ENCODE measurements around the gene ARHGAP6.

ARHGAP6 gene

DNA sequence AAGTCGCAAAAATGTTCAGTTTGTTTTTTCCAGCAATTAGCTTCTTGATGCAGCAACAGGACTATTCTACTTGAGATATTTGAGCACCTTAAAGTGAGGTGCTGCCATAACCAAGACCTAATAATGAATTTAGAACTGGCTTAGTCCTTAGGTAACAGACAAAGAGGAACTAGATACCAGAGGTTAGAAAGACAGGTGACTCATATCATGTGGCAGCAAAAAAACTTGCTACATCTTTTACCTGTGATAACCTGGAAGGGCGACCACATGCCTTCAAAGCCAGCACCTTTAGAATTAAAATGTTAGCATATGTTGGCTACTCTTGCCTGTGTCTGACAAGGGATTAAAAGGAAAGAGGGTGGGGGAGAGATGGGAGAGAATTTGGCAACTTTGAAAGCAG lies 90.4 kb downstream of the ARHGAP6 start (continued):
- TF ChIP-seq, protein P1, sequence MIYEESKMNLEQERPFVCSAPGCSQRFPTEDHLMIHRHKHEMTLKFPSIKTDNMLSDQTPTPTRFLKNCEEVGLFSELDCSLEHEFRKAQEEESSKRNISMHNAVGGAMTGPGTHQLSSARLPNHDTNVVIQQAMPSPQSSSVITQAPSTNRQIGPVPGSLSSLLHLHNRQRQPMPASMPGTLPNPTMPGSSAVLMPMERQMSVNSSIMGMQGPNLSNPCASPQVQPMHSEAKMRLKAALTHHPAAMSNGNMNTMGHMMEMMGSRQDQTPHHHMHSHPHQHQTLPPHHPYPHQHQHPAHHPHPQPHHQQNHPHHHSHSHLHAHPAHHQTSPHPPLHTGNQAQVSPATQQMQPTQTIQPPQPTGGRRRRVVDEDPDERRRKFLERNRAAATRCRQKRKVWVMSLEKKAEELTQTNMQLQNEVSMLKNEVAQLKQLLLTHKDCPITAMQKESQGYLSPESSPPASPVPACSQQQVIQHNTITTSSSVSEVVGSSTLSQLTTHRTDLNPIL (CRISPR knock-in tag; IDR thresholded peaks at IDR 0.05; ENCODE audit: low read depth) = no peak
- TF ChIP-seq TOX (CRISPR knock-in tag; IDR thresholded peaks at IDR 0.05; ENCODE audit: borderline replicate concordance) (no peak), ZNF8 (CRISPR knock-in tag; IDR thresholded peaks at IDR 0.05) (no peak)

DNA sequence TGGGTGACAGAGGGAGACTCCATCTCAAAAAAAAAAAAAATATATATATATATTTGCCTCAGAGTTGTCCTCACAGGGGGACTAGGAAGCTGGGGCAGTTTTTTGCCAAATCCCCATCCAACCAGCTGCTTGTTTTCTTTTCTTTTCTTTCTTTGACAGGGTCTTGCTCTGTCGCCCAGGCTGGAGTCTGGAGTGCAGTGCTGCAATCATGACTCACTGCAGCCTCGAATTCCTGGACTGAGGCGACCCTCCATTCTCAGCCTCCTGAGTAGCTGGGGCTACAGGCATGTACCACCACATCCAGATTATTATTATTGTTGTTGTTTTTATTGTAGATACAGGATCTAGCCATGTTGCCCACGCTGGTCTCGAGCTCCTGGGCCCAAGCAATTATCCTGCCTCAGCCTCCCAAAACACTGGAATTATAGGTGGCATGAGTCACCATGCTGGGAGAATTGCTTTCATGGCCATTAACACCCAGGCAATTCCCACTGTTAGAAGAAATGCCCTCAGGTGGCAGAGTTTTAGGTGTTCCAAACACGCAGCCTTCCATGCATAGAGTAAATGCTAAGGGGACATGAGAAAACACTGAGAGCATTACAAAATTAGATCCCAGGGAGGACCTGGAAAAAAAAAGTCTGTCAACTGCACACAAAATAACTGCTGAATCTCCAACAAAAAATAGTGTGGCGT lies 98.0 kb downstream of the ARHGAP6 start:
- ATAC-seq = no peak
- no peak for TF ChIP-seq CSDC2 (CRISPR knock-in tag; IDR thresholded peaks at IDR 0.05)
- no peak for TF ChIP-seq ZC3H10 (CRISPR knock-in tag; IDR thresholded peaks at IDR 0.05)
- TF ChIP-seq, protein P2, sequence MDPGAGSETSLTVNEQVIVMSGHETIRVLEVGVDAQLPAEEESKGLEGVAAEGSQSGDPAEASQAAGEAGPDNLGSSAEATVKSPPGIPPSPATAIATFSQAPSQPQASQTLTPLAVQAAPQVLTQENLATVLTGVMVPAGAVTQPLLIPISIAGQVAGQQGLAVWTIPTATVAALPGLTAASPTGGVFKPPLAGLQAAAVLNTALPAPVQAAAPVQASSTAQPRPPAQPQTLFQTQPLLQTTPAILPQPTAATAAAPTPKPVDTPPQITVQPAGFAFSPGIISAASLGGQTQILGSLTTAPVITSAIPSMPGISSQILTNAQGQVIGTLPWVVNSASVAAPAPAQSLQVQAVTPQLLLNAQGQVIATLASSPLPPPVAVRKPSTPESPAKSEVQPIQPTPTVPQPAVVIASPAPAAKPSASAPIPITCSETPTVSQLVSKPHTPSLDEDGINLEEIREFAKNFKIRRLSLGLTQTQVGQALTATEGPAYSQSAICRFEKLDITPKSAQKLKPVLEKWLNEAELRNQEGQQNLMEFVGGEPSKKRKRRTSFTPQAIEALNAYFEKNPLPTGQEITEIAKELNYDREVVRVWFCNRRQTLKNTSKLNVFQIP (CRISPR knock-in tag; IDR thresholded peaks at IDR 0.05; ENCODE audit: borderline replicate concordance, low read depth) = no peak
- no peak for TF ChIP-seq OSR1 (CRISPR knock-in tag; IDR thresholded peaks at IDR 0.05)
- TF ChIP-seq ZFP30 (CRISPR knock-in tag; IDR thresholded peaks at IDR 0.05) = no peak
- no peak for TF ChIP-seq ZNF70 (CRISPR knock-in tag; IDR thresholded peaks at IDR 0.05)

DNA sequence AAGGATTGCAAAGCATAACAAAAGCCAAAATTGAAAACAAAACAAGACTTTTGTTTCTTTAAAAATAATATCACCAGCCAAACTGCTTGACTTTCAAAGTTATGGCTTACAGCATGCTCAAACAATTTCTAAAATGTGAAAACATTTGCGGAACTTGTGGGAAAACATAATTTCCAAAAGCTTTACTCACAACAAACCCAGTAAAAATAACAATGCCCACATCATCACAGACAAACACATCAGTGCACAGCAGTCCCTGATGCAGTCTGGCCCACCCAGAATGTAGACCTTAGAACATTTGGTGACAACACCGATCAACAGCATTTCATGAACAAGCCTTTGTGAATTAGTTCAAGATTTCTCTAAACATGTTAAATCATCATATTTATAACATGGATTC lies 98.9 kb downstream of the ARHGAP6 start:
- TF ChIP-seq BACH2 (CRISPR knock-in tag; IDR thresholded peaks at IDR 0.05; ENCODE audit: borderline replicate concordance) = no peak
- TF ChIP-seq SNAI2 (CRISPR knock-in tag; IDR thresholded peaks at IDR 0.05) = no peak
- no peak for TF ChIP-seq ZNF70 (CRISPR knock-in tag; IDR thresholded peaks at IDR 0.05)
- no peak for ATAC-seq

DNA sequence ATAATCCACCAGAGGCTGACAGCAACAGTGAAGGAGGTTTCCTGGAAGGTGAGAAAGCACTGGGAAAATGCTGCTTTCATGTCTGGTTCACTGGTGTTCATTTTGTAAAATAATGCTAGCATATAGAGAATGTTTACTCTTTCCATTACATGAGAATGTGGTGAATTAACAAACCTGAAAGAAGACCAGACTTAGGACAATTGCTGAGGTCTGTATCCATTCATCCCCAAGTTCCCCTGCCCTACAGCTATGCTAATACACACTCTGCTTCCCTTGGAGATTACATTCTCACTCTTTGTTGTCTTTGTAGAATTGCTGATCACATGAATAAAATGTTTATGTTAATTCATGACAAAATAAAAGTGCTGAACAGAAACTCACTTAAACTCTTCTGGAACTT lies 99.5 kb downstream of the ARHGAP6 start:
- ATAC-seq = no peak
- TF ChIP-seq GLIS3 (CRISPR knock-in tag; IDR thresholded peaks at IDR 0.05) = no peak
- TF ChIP-seq, protein P2 (CRISPR knock-in tag; IDR thresholded peaks at IDR 0.05; ENCODE audit: borderline replicate concordance, low read depth) = no peak
- no peak for TF ChIP-seq ZNF8 (CRISPR knock-in tag; IDR thresholded peaks at IDR 0.05)
- no peak for TF ChIP-seq ISL1 (CRISPR knock-in tag; IDR thresholded peaks at IDR 0.05)

- no peak for ATAC-seq
- TF ChIP-seq, protein P2 (CRISPR knock-in tag; IDR thresholded peaks at IDR 0.05; ENCODE audit: borderline replicate concordance, low read depth) = no peak
- TF ChIP-seq ISL1 (CRISPR knock-in tag; IDR thresholded peaks at IDR 0.05) = no peak
- no peak for TF ChIP-seq ZFP30 (CRISPR knock-in tag; IDR thresholded peaks at IDR 0.05)
- TF ChIP-seq, protein P3, sequence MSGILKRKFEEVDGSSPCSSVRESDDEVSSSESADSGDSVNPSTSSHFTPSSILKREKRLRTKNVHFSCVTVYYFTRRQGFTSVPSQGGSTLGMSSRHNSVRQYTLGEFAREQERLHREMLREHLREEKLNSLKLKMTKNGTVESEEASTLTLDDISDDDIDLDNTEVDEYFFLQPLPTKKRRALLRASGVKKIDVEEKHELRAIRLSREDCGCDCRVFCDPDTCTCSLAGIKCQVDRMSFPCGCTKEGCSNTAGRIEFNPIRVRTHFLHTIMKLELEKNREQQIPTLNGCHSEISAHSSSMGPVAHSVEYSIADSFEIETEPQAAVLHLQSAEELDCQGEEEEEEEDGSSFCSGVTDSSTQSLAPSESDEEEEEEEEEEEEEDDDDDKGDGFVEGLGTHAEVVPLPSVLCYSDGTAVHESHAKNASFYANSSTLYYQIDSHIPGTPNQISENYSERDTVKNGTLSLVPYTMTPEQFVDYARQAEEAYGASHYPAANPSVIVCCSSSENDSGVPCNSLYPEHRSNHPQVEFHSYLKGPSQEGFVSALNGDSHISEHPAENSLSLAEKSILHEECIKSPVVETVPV (CRISPR knock-in tag; IDR thresholded peaks at IDR 0.05) = no peak
- TF ChIP-seq ZFP3 (CRISPR knock-in tag; IDR thresholded peaks at IDR 0.05) = no peak
- TF ChIP-seq BACH2 (CRISPR knock-in tag; IDR thresholded peaks at IDR 0.05; ENCODE audit: borderline replicate concordance) = no peak
- TF ChIP-seq ZNF70 (CRISPR knock-in tag; IDR thresholded peaks at IDR 0.05) = no peak
- TF ChIP-seq RARB (CRISPR knock-in tag; IDR thresholded peaks at IDR 0.05) = no peak
- TF ChIP-seq TOX (CRISPR knock-in tag; IDR thresholded peaks at IDR 0.05; ENCODE audit: borderline replicate concordance) = no peak
- TF ChIP-seq PPARA (CRISPR knock-in tag; IDR thresholded peaks at IDR 0.05; ENCODE audit: borderline replicate concordance) = no peak
- TF ChIP-seq, protein P4, sequence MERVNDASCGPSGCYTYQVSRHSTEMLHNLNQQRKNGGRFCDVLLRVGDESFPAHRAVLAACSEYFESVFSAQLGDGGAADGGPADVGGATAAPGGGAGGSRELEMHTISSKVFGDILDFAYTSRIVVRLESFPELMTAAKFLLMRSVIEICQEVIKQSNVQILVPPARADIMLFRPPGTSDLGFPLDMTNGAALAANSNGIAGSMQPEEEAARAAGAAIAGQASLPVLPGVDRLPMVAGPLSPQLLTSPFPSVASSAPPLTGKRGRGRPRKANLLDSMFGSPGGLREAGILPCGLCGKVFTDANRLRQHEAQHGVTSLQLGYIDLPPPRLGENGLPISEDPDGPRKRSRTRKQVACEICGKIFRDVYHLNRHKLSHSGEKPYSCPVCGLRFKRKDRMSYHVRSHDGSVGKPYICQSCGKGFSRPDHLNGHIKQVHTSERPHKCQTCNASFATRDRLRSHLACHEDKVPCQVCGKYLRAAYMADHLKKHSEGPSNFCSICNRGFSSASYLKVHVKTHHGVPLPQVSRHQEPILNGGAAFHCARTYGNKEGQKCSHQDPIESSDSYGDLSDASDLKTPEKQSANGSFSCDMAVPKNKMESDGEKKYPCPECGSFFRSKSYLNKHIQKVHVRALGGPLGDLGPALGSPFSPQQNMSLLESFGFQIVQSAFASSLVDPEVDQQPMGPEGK (CRISPR knock-in tag; IDR thresholded peaks at IDR 0.05; ENCODE audit: borderline replicate concordance) = no peak
- TF ChIP-seq ARNTL (CRISPR knock-in tag; IDR thresholded peaks at IDR 0.05; ENCODE audit: borderline replicate concordance, low read depth) = no peak
- no peak for TF ChIP-seq ZNF565 (CRISPR knock-in tag; conservative IDR thresholded peaks at IDR 0.05; ENCODE audit: low read depth)
- TF ChIP-seq, protein P1 (CRISPR knock-in tag; IDR thresholded peaks at IDR 0.05; ENCODE audit: low read depth) = no peak
These were observed 101.2 kb downstream of the ARHGAP6 start for GRCh38 chrX:11564546-11564945.
